ENCODE data around the gene SFMBT1.

Gene SFMBT1

GRCh38 chr3:52880474-52880873 lies 165.4 kb downstream of the SFMBT1 start:
- Histone ChIP-seq H3K36me3 (ENCODE audit: insufficient read depth) (no peaks in the 10 kb centered on the region), H3K4me3 (IDR thresholded peaks at IDR 0.05; ENCODE audit: insufficient read depth, low read depth, low read length) (no peak overlapping the region), H3K4me1 (ENCODE audit: low read depth, poor library complexity, severe bottlenecking) (no peaks in the 10 kb centered on the region), H3K9ac (no peak overlapping the region), H3K79me2 (ENCODE audit: insufficient read depth, low read depth) (no peaks in the 10 kb centered on the region), H3K4me2 (no peak overlapping the region), H3K27ac (no peak overlapping the region), H3K27me3 (ENCODE audit: insufficient read depth, low read depth) (no peaks in the 10 kb centered on the region), H2AFZ (ENCODE audit: low read depth) (no peak overlapping the region), H4K20me1 (ENCODE audit: insufficient read depth) (no peaks in the 10 kb centered on the region)
- no peak for TF ChIP-seq CTCF (conservative IDR thresholded peaks at IDR 0.05; ENCODE audit: low read depth, low read length)

DNA sequence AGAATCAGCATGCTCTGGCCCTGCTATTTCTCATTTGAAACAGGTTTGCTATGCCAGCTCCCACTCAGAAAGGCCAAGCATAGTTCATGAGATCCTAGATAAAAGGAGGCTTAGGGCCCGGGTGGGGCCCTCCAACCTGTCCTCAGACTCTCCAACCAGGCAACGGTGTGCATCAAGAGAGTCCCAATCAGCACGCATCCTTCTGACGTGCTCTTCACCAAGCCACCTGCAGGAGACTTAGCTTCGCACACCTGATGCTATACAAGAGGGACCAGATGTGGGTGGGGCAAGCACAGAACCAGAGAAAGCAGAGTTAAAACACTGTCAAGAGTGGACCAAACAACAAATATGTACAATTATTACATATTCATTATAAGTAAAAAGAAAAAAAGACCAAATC lies 165.8 kb downstream of the SFMBT1 start:
- Histone ChIP-seq H4K20me1 (ENCODE audit: insufficient read depth) (no peaks in the 10 kb centered on the region), H3K27me3 (ENCODE audit: insufficient read depth, low read depth) (no peaks in the 10 kb centered on the region), H3K4me3 (IDR thresholded peaks at IDR 0.05; ENCODE audit: insufficient read depth, low read depth, low read length) (no peak overlapping the region)

DNA sequence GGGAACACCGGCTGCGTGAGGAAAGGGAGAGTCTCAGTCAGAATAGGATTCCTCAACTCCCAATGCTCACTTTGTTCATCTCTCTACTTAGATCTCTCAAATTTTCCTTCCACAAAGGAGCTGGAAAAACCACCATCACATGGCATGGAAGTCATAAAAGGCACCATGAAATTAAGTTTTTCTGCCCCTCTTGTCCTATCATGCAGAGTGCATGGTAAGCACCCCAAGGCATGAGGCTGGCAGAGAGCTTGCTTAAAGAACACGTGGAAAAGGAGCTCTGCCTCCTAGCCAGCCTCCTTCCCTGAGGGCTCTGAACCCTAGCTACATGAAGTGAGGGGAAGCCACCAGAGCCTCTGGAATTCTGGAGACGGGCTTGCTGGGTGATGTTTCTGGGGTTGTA lies 166.3 kb downstream of the SFMBT1 start:
- Histone ChIP-seq H3K4me2 (no peak overlapping the region), H3K79me2 (ENCODE audit: insufficient read depth, low read depth) (no peaks in the 10 kb centered on the region), H3K9ac (no peak overlapping the region), H2AFZ (ENCODE audit: low read depth) (no peak overlapping the region), H3K36me3 (ENCODE audit: insufficient read depth) (no peaks in the 10 kb centered on the region), H4K20me1 (ENCODE audit: insufficient read depth) (no peaks in the 10 kb centered on the region), H3K27ac (no peak overlapping the region), H3K4me1 (ENCODE audit: low read depth, poor library complexity, severe bottlenecking) (no peaks in the 10 kb centered on the region), H3K27me3 (ENCODE audit: insufficient read depth, low read depth) (no peaks in the 10 kb centered on the region), H3K4me3 (IDR thresholded peaks at IDR 0.05; ENCODE audit: insufficient read depth, low read depth, low read length) (no peak overlapping the region)
- no peak for TF ChIP-seq CTCF (conservative IDR thresholded peaks at IDR 0.05; ENCODE audit: low read depth, low read length)

More for the DNA sequence above, 165.8 kb downstream of the SFMBT1 start:
- H2AFZ ChIP-seq (ENCODE audit: low read depth): no peak overlapping the region
- no peak overlapping the region for H3K4me2 ChIP-seq
- no peak overlapping the region for H3K27ac ChIP-seq
- H3K4me1 ChIP-seq (ENCODE audit: low read depth, poor library complexity, severe bottlenecking): no peaks in the 10 kb centered on the region
- H3K9ac ChIP-seq: no peak overlapping the region
- TF ChIP-seq CTCF (conservative IDR thresholded peaks at IDR 0.05; ENCODE audit: low read depth, low read length): no peak
- H3K79me2 ChIP-seq (ENCODE audit: insufficient read depth, low read depth): no peaks in the 10 kb centered on the region
- no peaks in the 10 kb centered on the region for H3K36me3 ChIP-seq (ENCODE audit: insufficient read depth)

- H3K27me3 ChIP-seq (ENCODE audit: insufficient read depth, low read depth): no peaks in the 10 kb centered on the region
- H3K9ac ChIP-seq: no peak overlapping the region
- H3K79me2 ChIP-seq (ENCODE audit: insufficient read depth, low read depth): no peaks in the 10 kb centered on the region
- H3K27ac ChIP-seq: no peak overlapping the region
- H3K36me3 ChIP-seq (ENCODE audit: insufficient read depth): no peaks in the 10 kb centered on the region
- no peak overlapping the region for H2AFZ ChIP-seq (ENCODE audit: low read depth)
- no peaks in the 10 kb centered on the region for H3K4me1 ChIP-seq (ENCODE audit: low read depth, poor library complexity, severe bottlenecking)
- no peaks in the 10 kb centered on the region for H4K20me1 ChIP-seq (ENCODE audit: insufficient read depth)
- no peak overlapping the region for H3K4me2 ChIP-seq
- TF ChIP-seq CTCF (conservative IDR thresholded peaks at IDR 0.05; ENCODE audit: low read depth, low read length): no peak
- no peak overlapping the region for H3K4me3 ChIP-seq (IDR thresholded peaks at IDR 0.05; ENCODE audit: insufficient read depth, low read depth, low read length)
Observed at GRCh38 chr3:52879090-52879489, 166.8 kb downstream of the SFMBT1 start.

Data from KMS-11 (cell line).